ENCODE results near the gene SLC38A5. TPM values are rescaled to one million over a fixed set of nuclear protein-coding genes. Genes with fewer than 3 reads are reported as not detected.
A peak's percentile ranks its signal among the peaks of the same experiment; 100 is the strongest.
"Not testable (repeated sequence)": the region's sequence is repeated elsewhere in the genome, so short reads cannot be mapped to it uniquely, and the experiment has no call there.

SLC38A5 gene
- 2.3 and 6.7 TPM in 2 replicates for total RNA-seq (ENCODE audit: low replicate concordance)

- Histone ChIP-seq H4K20me1 (ENCODE audit: low read depth) (no peaks in the 10 kb centered on the region), H3K27ac (no peak within 1 kb of the TSS), H3K36me3 (no peaks in the 10 kb centered on the region), H2AFZ (replicated peaks) (peak within 1 kb of the TSS; percentile 50), H3K4me2 (peak within 1 kb of the TSS; percentile 61), H3K79me2 (ENCODE audit: low read depth) (peaks cover 5% of the 10 kb centered on the region), H3F3A (ENCODE audit: low read depth) (peaks cover 15% of the 10 kb centered on the region), H3K9ac (no peak within 1 kb of the TSS), H3K4me3 (peak within 1 kb of the TSS; percentile 35), H3K27me3 (no peaks in the 10 kb centered on the region), H3K9me3 (ENCODE audit: low read depth) (no peaks in the 10 kb centered on the region), H3K4me1 (peaks cover 15% of the 10 kb centered on the region)
- Mint-ChIP-seq H3K27ac (no peak within 1 kb of the TSS), H3K4me1 (peaks cover 41% of the 10 kb centered on the region), H3K9me3 (peaks cover 22% of the 10 kb centered on the region), H3K27me3 (ENCODE audit: insufficient read depth, low read depth) (peaks cover 14% of the 10 kb centered on the region), H3K36me3 (no peaks in the 10 kb centered on the region), H3K4me3 (peak within 1 kb of the TSS; percentile 73)
- TF ChIP-seq EZH2phosphoT487 (IDR thresholded peaks at IDR 0.05), result no peak
- no peak for TF ChIP-seq CTCF (IDR thresholded peaks at IDR 0.05)
- TF ChIP-seq EZH2 (IDR thresholded peaks at IDR 0.05), result no peak
- no peak for DNase-seq (ENCODE audit: low spot score)
Measured at GRCh38 chrX:48470110-48470832, at the start of gene SLC38A5. Gene SLC38A5 (minus strand): TSS chrX:48470260. CDS start chrX:48467924, 2,336 bp downstream.

- not testable (repeated sequence) for H2AFZ ChIP-seq (replicated peaks); H3K27ac ChIP-seq; H3K9ac ChIP-seq; H4K20me1 ChIP-seq (ENCODE audit: low read depth); H3K36me3 ChIP-seq; H3K4me2 ChIP-seq; H3K27me3 ChIP-seq; DNase-seq (ENCODE audit: low spot score); H3K4me3 ChIP-seq; H3K4me1 ChIP-seq; H3K27me3 Mint-ChIP-seq (ENCODE audit: insufficient read depth, low read depth); H3F3A ChIP-seq (ENCODE audit: low read depth); H3K27ac Mint-ChIP-seq; H3K4me3 Mint-ChIP-seq; H3K9me3 ChIP-seq (ENCODE audit: low read depth)
- Mint-ChIP-seq H3K36me3 (peaks cover 10% of the 10 kb centered on the region), H3K9me3 (peaks cover 16% of the 10 kb centered on the region), H3K4me1 (peaks cover 12% of the 10 kb centered on the region)
- peaks cover 26% of the 10 kb centered on the region for H3K79me2 ChIP-seq (ENCODE audit: low read depth)
Measured at GRCh38 chrX:48519481-48519880, 49.4 kb upstream of the SLC38A5 start.

DNA sequence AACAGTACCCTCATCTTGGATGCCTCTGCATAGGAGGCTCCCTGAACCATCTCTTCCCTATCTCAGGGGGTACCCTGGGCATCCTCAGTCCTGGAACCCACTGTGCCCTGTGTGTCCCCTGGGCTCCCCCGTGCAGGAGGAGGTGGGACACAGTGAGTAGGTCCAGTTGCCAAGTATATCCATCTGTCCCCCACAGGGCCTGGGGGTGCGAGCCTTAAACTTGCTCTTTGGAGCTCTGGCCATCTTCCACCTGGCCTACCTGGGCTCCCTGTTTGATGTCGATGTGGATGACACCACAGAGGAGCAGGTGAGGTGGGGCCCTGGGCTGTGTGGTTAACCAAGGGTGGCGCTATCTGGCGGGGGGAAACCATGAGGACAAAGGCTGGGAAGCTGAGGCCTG is 46.9 kb upstream of the SLC38A5 start:
- Histone ChIP-seq H3K4me2 (no peak overlapping the region), H3K79me2 (ENCODE audit: low read depth) (peaks cover under 1% of the 10 kb centered on the region), H3K4me1 (no peaks in the 10 kb centered on the region), H3K27me3 (no peaks in the 10 kb centered on the region), H4K20me1 (ENCODE audit: low read depth) (no peaks in the 10 kb centered on the region), H3K4me3 (no peak overlapping the region), H3K27ac (no peak overlapping the region), H3F3A (ENCODE audit: low read depth) (peaks cover 5% of the 10 kb centered on the region), H3K36me3 (no peaks in the 10 kb centered on the region), H2AFZ (replicated peaks) (no peak overlapping the region), H3K9me3 (ENCODE audit: low read depth) (no peaks in the 10 kb centered on the region), H3K9ac (no peak overlapping the region)
- no peak for TF ChIP-seq EZH2 (IDR thresholded peaks at IDR 0.05)
- TF ChIP-seq CTCF (IDR thresholded peaks at IDR 0.05), result no peak
- no peak for TF ChIP-seq EZH2phosphoT487 (IDR thresholded peaks at IDR 0.05)
- Mint-ChIP-seq H3K27me3 (ENCODE audit: insufficient read depth, low read depth) (peaks cover 7% of the 10 kb centered on the region), H3K4me3 (no peak overlapping the region), H3K27ac (no peak overlapping the region), H3K9me3 (peaks cover 21% of the 10 kb centered on the region), H3K36me3 (peaks cover 10% of the 10 kb centered on the region), H3K4me1 (peaks cover 12% of the 10 kb centered on the region)
- DNase-seq (ENCODE audit: low spot score), result no peak

DNA sequence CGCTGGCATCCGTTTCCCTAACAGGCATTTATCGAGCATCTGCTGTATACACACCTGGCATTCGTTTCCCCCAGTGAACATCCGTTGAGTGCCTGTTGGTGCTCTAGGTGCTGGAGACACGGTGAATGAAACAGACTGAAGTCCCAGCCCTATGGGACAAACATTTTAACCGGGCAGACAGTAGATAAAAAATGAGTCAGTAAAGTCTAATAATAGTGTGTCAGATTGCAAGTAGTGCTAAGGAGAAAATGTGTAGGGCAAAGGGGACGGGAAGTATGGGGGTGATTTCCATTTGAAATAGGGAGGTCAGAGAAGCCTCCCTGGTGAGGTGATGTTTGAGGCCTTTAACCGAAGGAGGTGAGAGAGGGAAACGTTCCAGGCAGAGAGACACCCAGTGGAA is 46.2 kb upstream of the SLC38A5 start:
- H3K4me1 ChIP-seq, result no peaks in the 10 kb centered on the region
- Mint-ChIP-seq H3K4me1 (peaks cover 12% of the 10 kb centered on the region), H3K27ac (no peak overlapping the region)

More for the DNA sequence above, 46.2 kb upstream of the SLC38A5 start:
- H3K4me3 Mint-ChIP-seq, result no peak overlapping the region
- TF ChIP-seq EZH2 (IDR thresholded peaks at IDR 0.05) (no peak), EZH2phosphoT487 (IDR thresholded peaks at IDR 0.05) (no peak), CTCF (IDR thresholded peaks at IDR 0.05) (no peak)
- no peaks in the 10 kb centered on the region for H3K27me3 ChIP-seq
- H3K79me2 ChIP-seq (ENCODE audit: low read depth), result no peaks in the 10 kb centered on the region
- no peaks in the 10 kb centered on the region for H3K9me3 ChIP-seq (ENCODE audit: low read depth)
- H3K27ac ChIP-seq, result no peak overlapping the region
- peaks cover 5% of the 10 kb centered on the region for H3K27me3 Mint-ChIP-seq (ENCODE audit: insufficient read depth, low read depth)
- H3K4me3 ChIP-seq, result no peak overlapping the region
- DNase-seq (ENCODE audit: low spot score), result no peak
- H3K36me3 ChIP-seq, result no peaks in the 10 kb centered on the region
- H3F3A ChIP-seq (ENCODE audit: low read depth), result peaks cover 4% of the 10 kb centered on the region
- no peak overlapping the region for H3K4me2 ChIP-seq
- peaks cover 23% of the 10 kb centered on the region for H3K9me3 Mint-ChIP-seq
- peaks cover 11% of the 10 kb centered on the region for H3K36me3 Mint-ChIP-seq
- H3K9ac ChIP-seq, result no peak overlapping the region
- H2AFZ ChIP-seq (replicated peaks), result no peak overlapping the region
- no peaks in the 10 kb centered on the region for H4K20me1 ChIP-seq (ENCODE audit: low read depth)

Measured in neural progenitor cell (in vitro differentiated cells).